Endothelial cell of umbilical vein (primary cell): ENCODE data around the gene ANKRD12. TPM values are rescaled to one million over a fixed set of nuclear protein-coding genes. Genes with fewer than 3 reads are reported as not detected.

Source experiments
- BruUV-seq: library from RNA; stranded (reverse); fragments of 400-500 nt; replicated peaks from 2 replicates; lab custom pipeline; 2021; lab: Mats Ljungman, UMichigan
- CTCF ChIA-PET: fragments of 300-600, 350-600 bp; sonication (Branson Sonifier 250); formaldehyde crosslinking; loops from one replicate; lab custom pipeline; 2021; ENCODE audit warnings: antibody characterized with exemption, inconsistent platforms; lab: Charles Lee
- POLR2A ChIA-PET: fragments of 300-600, 350-600 bp; sonication (Branson Sonifier 250); formaldehyde crosslinking; loops from one replicate; lab custom pipeline; 2021; ENCODE audit warnings: antibody characterized with exemption, inconsistent platforms; lab: Charles Lee
- DNase-seq: peaks from one replicate; pipeline ENCODE4 v3.0.0-alpha.2; 2011; ENCODE audit warnings: low read depth, low spot score
- FAIRE-seq: peaks from 2 replicates; lab custom pipeline; 2011; peaks lifted over from hg19 to GRCh38; lab: Jason Lieb, UNC
- H2AFZ ChIP-seq: 2 replicates; pipeline ENCODE4 v1.6.0; 2012; ENCODE audit warnings: low read depth, low read length, control low read depth, inconsistent platforms
- H3K27ac ChIP-seq: 2 replicates; pipeline ENCODE4 v1.5.1; 2011; ENCODE audit warnings: low read depth, mild to moderate bottlenecking, control low read depth, low read length, moderate library complexity; ENCODE audit not compliant: insufficient read depth
- H3K27me3 ChIP-seq, 2 experiments: 2 replicates each; pipeline versions ENCODE4 v1.6.0 to v1.6.1; 2011; ENCODE audit warnings: low read length in 2 of 2, mixed read lengths in 1 of 2; ENCODE audit not compliant: control insufficient read depth in 2 of 2, insufficient read depth in 2 of 2
- H3K36me3 ChIP-seq, 2 experiments: 2 replicates in 1 of 2; 3 replicates in 1 of 2; pipeline ENCODE4 v1.5.1; 2011; ENCODE audit warnings: low read length in 2 of 2, mild to moderate bottlenecking in 1 of 2, moderate library complexity in 1 of 2; ENCODE audit not compliant: control insufficient read depth in 2 of 2, insufficient read depth in 2 of 2; ENCODE audit errors: extremely low read depth in 1 of 2
- H3K4me1 ChIP-seq: 3 replicates; pipeline ENCODE4 v1.5.1; 2011; ENCODE audit warnings: mild to moderate bottlenecking, low read length; ENCODE audit not compliant: control insufficient read depth, insufficient read depth; ENCODE audit errors: extremely low read depth
- H3K4me2 ChIP-seq: 2 replicates; pipeline ENCODE4 v1.6.1; 2011; ENCODE audit warnings: low read length, control low read depth, mixed read lengths; ENCODE audit not compliant: insufficient read depth
- H3K4me3 ChIP-seq, 3 experiments: fragments of 200-600 bp in 1 of 3; sonication (generic), shearing (Covaris generic) in 1 of 3; replicated peaks in 1 of 3; 2 replicates each; pipeline ENCODE4 v1.5.1; 2011 to 2016; ENCODE audit warnings: control low read depth in 3 of 3, low read length in 3 of 3, mild to moderate bottlenecking in 2 of 3, inconsistent platforms in 1 of 3, low read depth in 1 of 3, moderate library complexity in 1 of 3; ENCODE audit not compliant: insufficient read depth in 1 of 3
- H3K79me2 ChIP-seq: 2 replicates; pipeline ENCODE4 v1.6.0; 2012; ENCODE audit warnings: low read length, inconsistent platforms; ENCODE audit not compliant: control insufficient read depth, insufficient read depth
- H3K9ac ChIP-seq: replicated peaks from 2 replicates; pipeline ENCODE3; 2011; ENCODE audit warnings: low read length, control low read depth; ENCODE audit not compliant: insufficient read depth; ENCODE audit errors: extremely low read depth
- H3K9me1 ChIP-seq: replicated peaks from 3 replicates; pipeline ENCODE4 v1.6.0; 2011; ENCODE audit warnings: mild to moderate bottlenecking, low read length; ENCODE audit not compliant: control insufficient read depth, insufficient read depth; ENCODE audit errors: extremely low read depth
- H3K9me3 ChIP-seq: replicated peaks from 2 replicates; pipeline ENCODE4 v1.5.1; 2012; ENCODE audit warnings: low read length, inconsistent platforms; ENCODE audit not compliant: control insufficient read depth, insufficient read depth
- H4K20me1 ChIP-seq: replicated peaks from 2 replicates; pipeline ENCODE3; 2011; ENCODE audit warnings: mild to moderate bottlenecking, low read length; ENCODE audit not compliant: control insufficient read depth, insufficient read depth; ENCODE audit errors: extremely low read depth
- EZH2 ChIP-seq: IDR thresholded peaks from 2 replicates; pipeline ENCODE4 v1.6.1; 2012; ENCODE audit warnings: borderline replicate concordance, low read depth, mild to moderate bottlenecking, moderate library complexity, low read length, inconsistent platforms; ENCODE audit not compliant: severe bottlenecking
- FOS ChIP-seq: IDR thresholded peaks from 2 replicates; pipeline ENCODE4 v1.6.1; 2011; ENCODE audit warnings: mild to moderate bottlenecking, low read length, moderate library complexity, borderline replicate concordance; ENCODE audit not compliant: insufficient read depth
- GATA2 ChIP-seq: IDR thresholded peaks from 2 replicates; pipeline ENCODE4 v1.7.0; 2011; ENCODE audit warnings: low read depth, mild to moderate bottlenecking, moderate library complexity, mixed read lengths, low read length; ENCODE audit not compliant: insufficient read length, insufficient read depth
- JUN ChIP-seq: IDR thresholded peaks from 2 replicates; pipeline ENCODE4 v1.6.1; 2011; ENCODE audit warnings: borderline replicate concordance, low read depth; ENCODE audit not compliant: insufficient read length, insufficient read depth
- MYC ChIP-seq: IDR thresholded peaks from one replicate; pipeline ENCODE4 v1.6.1; 2011; ENCODE audit warnings: mild to moderate bottlenecking, low read depth, low read length
- POLR2A ChIP-seq: IDR thresholded peaks from 2 replicates; pipeline ENCODE4 v1.6.1; 2012; ENCODE audit warnings: low read depth, mild to moderate bottlenecking, control low read depth, low read length
- POLR2AphosphoS5 ChIP-seq: IDR thresholded peaks from 2 replicates; pipeline ENCODE4 v1.6.1; 2012; ENCODE audit warnings: low read depth, mild to moderate bottlenecking, control low read depth, low read length, moderate library complexity; ENCODE audit not compliant: insufficient read depth
- dilution Hi-C: fragments of 300-500 bp; cut with MboI; formaldehyde crosslinking; loops from one replicate; pipeline ENCODE4 v1.15.0; 2019; ENCODE audit warnings: low sequenced_read_pairs; ENCODE audit not compliant: extremely low pct_ligation_motif_present
- intact Hi-C: fragments of 100-400 bp; cut with micrococcal nuclease; formaldehyde crosslinking; loops from one replicate; pipeline ENCODE4 v1.10.0; 2022
- polyA plus RNA-seq, 4 experiments: library from polyadenylated mRNA; depleted of rRNA in 3 of 4; stranded (reverse) in 3 of 4; unstranded in 1 of 4; fragments of >200 nt; gene quantifications; 2 replicates each; pipeline versions ENCODE4 v1.2.1 to v1.2.3, GENCODE V29; 2011 to 2012; ENCODE audit warnings: missing spikeins in 1 of 4
- total RNA-seq: library from RNA; stranded (reverse); gene quantifications from 2 replicates; pipeline ENCODE4 v1.2.3, GENCODE V29; 2021
- TF ChIP-seq, protein P1 (sequence below): IDR thresholded peaks from 2 replicates; pipeline ENCODE4 v1.6.1; 2011; ENCODE audit not compliant: insufficient read depth, insufficient read length
- TF ChIP-seq, protein P2 (sequence below), 2 donors: IDR thresholded peaks; 1 replicate in 1 of 2; 2 replicates in 1 of 2; pipeline ENCODE4 v1.5.1; 2011; ENCODE audit warnings: low read length in 2 of 2, mild to moderate bottlenecking in 2 of 2, moderate library complexity in 2 of 2, control low read depth in 1 of 2, inconsistent platforms in 1 of 2, low read depth in 1 of 2; ENCODE audit not compliant: insufficient read depth in 1 of 2; ENCODE audit errors: extremely low read depth in 1 of 2

ANKRD12 gene
- total and polyA plus RNA-seq, 2 donors (not counting 3 experiments of a cell fraction or from before 2014, with no cell fraction given) = 1.5 to 25.4 TPM

DNA sequence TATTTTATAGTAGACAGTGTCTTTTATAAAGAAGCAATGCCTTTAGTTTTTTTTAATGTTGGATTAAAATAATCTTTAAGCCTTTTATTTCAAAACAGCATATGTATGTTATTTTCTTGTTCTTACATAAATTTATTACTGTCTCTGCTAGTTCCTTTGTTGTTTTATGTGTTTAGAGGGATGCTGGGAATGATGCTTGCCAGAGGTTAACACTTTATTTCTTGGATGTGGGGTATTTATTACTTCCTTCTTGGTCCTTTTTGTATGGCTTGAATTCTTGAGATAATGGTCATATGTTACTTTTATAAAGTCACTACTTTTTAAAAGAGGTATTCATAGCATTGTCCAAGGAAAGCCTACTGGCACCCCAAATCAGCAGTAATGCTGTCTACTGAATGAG, 63.1 kb downstream of the ANKRD12 start:
- CTCF ChIA-PET = interaction anchor here (0.8 to 1.4 kb wide), 3 partner anchors 14 to 317 kb away, joined by 3 to 7 read pairs (median 4); no protein-coding TSS in a partner anchor
- Histone ChIP-seq H3K9ac (no peak overlapping the region), H3K4me1 (no peaks in the 10 kb centered on the region), H3K36me3 (no peaks in the 10 kb centered on the region), H4K20me1 (no peaks in the 10 kb centered on the region), H3K79me2 (no peaks in the 10 kb centered on the region), H2AFZ (no peak overlapping the region), H3K4me2 (no peak overlapping the region), H3K27me3 (no peaks in the 10 kb centered on the region), H3K9me3 (no peaks in the 10 kb centered on the region), H3K4me3 (no peak overlapping the region), H3K9me1 (peaks cover 4% of the 10 kb centered on the region), H3K27ac (no peak overlapping the region)
- DNase-seq (no peak), FAIRE-seq (no peak)
- no TSS peak for BruUV-seq
- POLR2A ChIA-PET = no interaction called here
- TF ChIP-seq POLR2AphosphoS5 (no peak), POLR2A (no peak), FOS (no peak), JUN (no peak), GATA2 (no peak), MYC (no peak), EZH2 (no peak)
- TF ChIP-seq, protein P1, sequence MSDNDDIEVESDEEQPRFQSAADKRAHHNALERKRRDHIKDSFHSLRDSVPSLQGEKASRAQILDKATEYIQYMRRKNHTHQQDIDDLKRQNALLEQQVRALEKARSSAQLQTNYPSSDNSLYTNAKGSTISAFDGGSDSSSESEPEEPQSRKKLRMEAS = no peak
- TF ChIP-seq, protein P2, sequence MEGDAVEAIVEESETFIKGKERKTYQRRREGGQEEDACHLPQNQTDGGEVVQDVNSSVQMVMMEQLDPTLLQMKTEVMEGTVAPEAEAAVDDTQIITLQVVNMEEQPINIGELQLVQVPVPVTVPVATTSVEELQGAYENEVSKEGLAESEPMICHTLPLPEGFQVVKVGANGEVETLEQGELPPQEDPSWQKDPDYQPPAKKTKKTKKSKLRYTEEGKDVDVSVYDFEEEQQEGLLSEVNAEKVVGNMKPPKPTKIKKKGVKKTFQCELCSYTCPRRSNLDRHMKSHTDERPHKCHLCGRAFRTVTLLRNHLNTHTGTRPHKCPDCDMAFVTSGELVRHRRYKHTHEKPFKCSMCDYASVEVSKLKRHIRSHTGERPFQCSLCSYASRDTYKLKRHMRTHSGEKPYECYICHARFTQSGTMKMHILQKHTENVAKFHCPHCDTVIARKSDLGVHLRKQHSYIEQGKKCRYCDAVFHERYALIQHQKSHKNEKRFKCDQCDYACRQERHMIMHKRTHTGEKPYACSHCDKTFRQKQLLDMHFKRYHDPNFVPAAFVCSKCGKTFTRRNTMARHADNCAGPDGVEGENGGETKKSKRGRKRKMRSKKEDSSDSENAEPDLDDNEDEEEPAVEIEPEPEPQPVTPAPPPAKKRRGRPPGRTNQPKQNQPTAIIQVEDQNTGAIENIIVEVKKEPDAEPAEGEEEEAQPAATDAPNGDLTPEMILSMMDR (IDR thresholded peaks at IDR 0.05; ENCODE audit: extremely low read depth in 1 of 2, insufficient read depth in 1 of 2, low read depth in 1 of 2, low read length in 2 of 2) = no peak
- intact Hi-C loops = no loop called here
- dilution Hi-C loops = no loop called here
